ENCODE measurements around the gene SOX13.

SOX13 gene

DNA sequence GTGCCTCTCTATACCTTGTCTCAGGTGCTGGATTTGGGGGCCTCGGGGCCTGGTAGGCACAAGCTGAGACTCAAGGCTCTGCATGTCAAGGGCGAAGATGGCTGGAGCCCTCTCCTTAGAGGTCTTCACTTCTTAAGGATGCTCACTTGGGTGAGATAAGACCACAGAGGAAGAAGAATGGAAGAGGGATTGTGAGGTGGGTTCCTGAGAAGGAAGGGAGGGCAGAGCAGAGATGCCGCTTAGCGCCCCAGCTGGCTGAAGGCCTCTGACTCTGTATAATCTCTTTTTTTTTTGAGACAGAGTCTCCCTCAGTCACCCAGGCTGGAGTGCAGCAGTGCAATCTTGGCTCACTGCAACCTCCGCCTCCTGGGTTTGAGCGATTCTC, 32.2 kb downstream of the SOX13 start:
- Histone ChIP-seq H4K20me1 (no peaks in the 10 kb centered on the region), H3K36me3 (no peaks in the 10 kb centered on the region), H3K27me3 (no peaks in the 10 kb centered on the region), H3K4me1 (peaks cover 43 to 55% (median 50%) of the 10 kb centered on the region in 10 experiments), H3K4me2 (peak overlapping the region; percentile 83 to 96 (median 92)), H3K4me3 (peak overlapping the region in 5 of 10 experiments; percentile 29 to 57 (median 40); a peak in 7 of 20 replicates), H3K9me3 (replicated peaks in 1 of 11) (no peaks in the 10 kb centered on the region), H3K27ac (peak overlapping the region in 10 of 11 experiments; percentile 67 to 93 (median 88); a peak in 20 of 22 replicates), H3K9ac (peak overlapping the region in 9 of 11 experiments; percentile 47 to 79 (median 72); a peak in 15 of 22 replicates)
- TF ChIP-seq Cebpa-rat (IDR thresholded peaks at IDR 0.05) = no peak

DNA sequence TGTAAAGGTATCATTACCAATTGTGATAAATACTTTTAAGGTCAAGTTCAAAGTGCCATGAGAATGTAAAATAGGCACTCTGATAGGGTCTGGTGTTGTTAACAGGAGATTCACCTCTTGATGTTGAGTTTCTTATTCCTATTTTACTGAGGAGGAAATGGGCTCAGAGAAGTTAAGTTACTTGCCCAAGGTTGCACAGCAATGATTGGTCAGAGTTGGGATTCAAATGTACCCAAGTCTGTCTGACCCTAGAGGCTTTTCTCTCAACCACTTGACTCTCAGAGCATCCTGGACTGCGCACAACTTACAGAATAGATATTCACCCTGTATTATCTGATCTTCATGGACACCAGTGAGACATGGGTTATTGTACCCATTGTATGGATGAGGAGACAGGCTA, 33.9 kb downstream of the SOX13 start:
- Histone ChIP-seq H3K27ac (no peak overlapping the region), H3K27me3 (no peaks in the 10 kb centered on the region), H3K36me3 (no peaks in the 10 kb centered on the region), H3K4me2 (no peak overlapping the region), H3K9me3 (replicated peaks in 1 of 11) (no peaks in the 10 kb centered on the region), H4K20me1 (no peaks in the 10 kb centered on the region), H3K4me1 (peaks cover 41 to 54% (median 48%) of the 10 kb centered on the region in 10 experiments), H3K9ac (no peak overlapping the region), H3K4me3 (no peak overlapping the region)
- no peak for TF ChIP-seq Cebpa-rat (IDR thresholded peaks at IDR 0.05)

DNA sequence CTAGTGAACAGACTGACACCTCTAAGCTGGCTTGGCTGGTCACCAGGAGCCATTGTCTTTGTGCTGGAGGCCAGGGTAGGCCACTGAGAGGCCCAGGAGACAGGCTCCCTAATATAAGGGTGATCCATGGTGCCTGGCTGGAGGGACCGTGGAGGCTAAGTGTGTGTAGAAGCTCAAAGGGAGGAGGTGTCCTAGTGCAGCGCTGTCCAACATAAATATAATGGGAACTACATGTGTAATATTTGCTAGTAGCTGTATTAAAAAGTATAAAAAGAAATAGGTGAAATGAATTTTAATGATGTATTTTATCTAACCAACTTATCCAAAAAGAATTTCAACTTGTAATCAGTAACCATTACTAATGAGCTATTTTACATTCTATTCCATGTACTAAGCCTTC, 35.0 kb downstream of the SOX13 start:
- Histone ChIP-seq H3K36me3 (no peaks in the 10 kb centered on the region), H3K4me3 (no peak overlapping the region), H3K9me3 (replicated peaks in 1 of 11) (no peaks in the 10 kb centered on the region), H3K9ac (no peak overlapping the region), H3K27me3 (no peaks in the 10 kb centered on the region), H3K27ac (no peak overlapping the region), H3K4me2 (no peak overlapping the region), H4K20me1 (no peaks in the 10 kb centered on the region), H3K4me1 (peaks cover 33 to 48% (median 41%) of the 10 kb centered on the region in 10 experiments)
- no peak for TF ChIP-seq Cebpa-rat (IDR thresholded peaks at IDR 0.05)

GRCh38 chr1:204108312-204109141, 35.6 kb downstream of the SOX13 start:
- no peaks in the 10 kb centered on the region for H3K9me3 ChIP-seq (replicated peaks in 1 of 11)
- no peak overlapping the region for H3K27ac ChIP-seq
- no peak overlapping the region for H3K4me2 ChIP-seq
- TF ChIP-seq Cebpa-rat (IDR thresholded peaks at IDR 0.05) = no peak
- H3K9ac ChIP-seq = no peak overlapping the region
- H3K4me1 ChIP-seq = peaks cover 33 to 48% (median 41%) of the 10 kb centered on the region in 10 experiments
- no peaks in the 10 kb centered on the region for H4K20me1 ChIP-seq
- H3K36me3 ChIP-seq = no peaks in the 10 kb centered on the region
- H3K27me3 ChIP-seq = no peaks in the 10 kb centered on the region
- H3K4me3 ChIP-seq = no peak overlapping the region

DNA sequence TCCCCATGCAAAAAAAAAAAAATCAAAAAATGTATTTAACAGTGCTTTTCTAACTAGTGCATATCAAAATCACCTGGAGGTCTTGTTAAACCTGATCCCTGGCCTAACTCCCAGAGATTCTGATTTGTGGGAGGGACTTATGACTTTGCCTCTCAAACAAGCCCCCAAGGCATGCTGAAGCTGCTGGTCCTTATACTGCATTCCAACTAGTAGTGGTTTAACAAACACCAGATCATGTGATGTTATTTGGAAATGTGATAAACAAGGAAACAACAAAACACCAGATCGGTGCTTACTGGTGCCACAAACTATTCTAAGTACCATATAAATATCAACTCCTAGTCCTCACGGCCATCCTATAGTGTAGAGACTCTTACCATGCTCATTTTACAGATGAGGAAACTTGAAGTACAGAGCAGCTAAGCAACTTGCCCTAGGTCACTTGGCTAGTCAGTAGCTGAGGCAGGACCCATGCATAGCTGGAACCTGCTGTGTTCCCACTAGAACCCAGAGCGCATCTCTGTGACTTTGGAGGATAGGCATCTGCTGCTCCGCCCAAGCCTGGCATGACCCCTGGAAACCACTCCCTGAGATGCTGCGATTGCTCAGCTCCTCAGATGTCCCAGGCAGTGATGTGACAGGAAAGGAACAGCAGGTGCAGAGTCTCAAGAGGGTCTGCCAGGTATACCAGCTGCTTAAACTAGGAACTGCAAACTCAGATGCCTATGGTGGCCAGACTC, 38.1 kb downstream of the SOX13 start:
- Histone ChIP-seq H3K9ac (no peak overlapping the region), H3K4me3 (no peak overlapping the region), H3K4me1 (peaks cover 34 to 48% (median 41%) of the 10 kb centered on the region in 10 experiments), H3K9me3 (replicated peaks in 1 of 11) (no peaks in the 10 kb centered on the region), H3K4me2 (peak overlapping the region in 3 of 11 experiments; percentile 3 to 15 (median 15); a peak in 1 of 22 replicates), H4K20me1 (peaks cover 0 to 7% (median 0%) of the 10 kb centered on the region in 11 experiments; a peak in 2 of 22 replicates), H3K27ac (no peak overlapping the region), H3K36me3 (no peaks in the 10 kb centered on the region), H3K27me3 (no peaks in the 10 kb centered on the region)
- TF ChIP-seq Cebpa-rat (IDR thresholded peaks at IDR 0.05) = no peak

DNA sequence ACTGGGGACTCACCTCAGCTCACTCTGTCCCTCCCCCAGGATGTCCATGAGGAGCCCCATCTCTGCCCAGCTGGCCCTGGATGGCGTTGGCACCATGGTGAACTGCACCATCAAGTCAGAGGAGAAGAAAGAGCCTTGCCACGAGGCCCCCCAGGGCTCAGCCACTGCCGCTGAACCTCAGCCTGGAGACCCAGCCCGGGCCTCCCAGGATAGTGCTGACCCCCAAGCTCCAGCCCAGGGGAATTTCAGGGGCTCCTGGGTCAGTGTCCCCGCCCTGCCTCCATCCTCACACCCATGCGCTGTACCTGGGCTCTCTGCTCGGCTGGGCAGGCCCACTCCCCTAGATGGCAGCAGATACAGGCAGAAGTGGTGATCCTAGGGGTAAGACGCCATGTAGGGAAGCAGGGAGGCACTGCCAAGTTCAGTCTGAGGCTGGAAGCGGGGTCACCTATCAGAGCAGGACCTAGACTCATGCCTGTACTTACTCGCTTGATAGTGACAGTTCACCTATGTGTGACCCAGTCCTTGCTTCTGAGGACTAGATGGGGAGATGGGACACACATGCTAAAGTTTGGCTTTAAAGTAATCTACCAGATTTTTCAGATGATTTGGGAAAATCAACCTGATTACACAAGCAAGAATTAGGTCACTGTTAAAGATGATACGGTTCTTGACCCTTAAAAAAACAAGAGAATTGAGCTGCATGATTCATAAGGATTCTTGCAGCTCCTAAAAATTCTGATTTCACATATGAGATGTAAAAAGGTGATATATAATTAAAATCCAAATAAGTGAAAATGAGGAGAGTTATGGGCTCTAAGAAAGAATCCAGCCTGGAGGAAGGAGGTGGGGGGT, 40.2 kb downstream of the SOX13 start:
- TF ChIP-seq Cebpa-rat (IDR thresholded peaks at IDR 0.05) = no peak
- Histone ChIP-seq H3K9ac (peak overlapping the region in 1 of 11 experiments; percentile 51; a peak in 1 of 22 replicates), H3K4me3 (no peak overlapping the region)

DNA sequence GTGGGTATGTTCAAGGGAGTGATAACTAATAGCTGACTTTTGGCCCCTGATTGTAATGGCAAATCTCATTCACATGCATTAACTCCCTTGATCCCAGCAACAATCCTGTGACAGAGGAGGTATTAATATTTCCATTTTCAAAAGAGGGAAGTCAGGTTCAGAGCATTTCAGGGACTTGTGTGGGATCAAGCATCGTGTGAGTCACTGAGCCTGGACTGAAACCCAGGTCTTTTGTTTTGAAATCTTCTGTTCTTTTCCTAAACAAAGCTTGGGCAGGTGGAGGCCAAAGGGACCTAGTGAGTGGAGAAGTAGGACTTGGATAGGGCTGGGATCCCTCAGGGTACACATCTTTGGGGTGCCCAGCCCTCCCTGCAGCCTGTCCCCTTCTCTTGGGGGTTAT, 41.0 kb downstream of the SOX13 start:
- Histone ChIP-seq H3K36me3 (no peaks in the 10 kb centered on the region), H3K9me3 (replicated peaks in 1 of 11) (no peaks in the 10 kb centered on the region), H3K27me3 (no peaks in the 10 kb centered on the region), H3K27ac (peak overlapping the region in 9 of 11 experiments; percentile 17 to 82 (median 63); a peak in 15 of 22 replicates), H3K9ac (peak overlapping the region in 5 of 11 experiments; percentile 7 to 51 (median 50); a peak in 9 of 22 replicates), H3K4me1 (peaks cover 32 to 58% (median 51%) of the 10 kb centered on the region in 10 experiments), H3K4me2 (peak overlapping the region; percentile 69 to 96 (median 87)), H4K20me1 (peaks cover 0 to 16% (median 0%) of the 10 kb centered on the region in 11 experiments; a peak in 2 of 22 replicates), H3K4me3 (no peak overlapping the region)
- no peak for TF ChIP-seq Cebpa-rat (IDR thresholded peaks at IDR 0.05)

More for the DNA sequence above, 40.2 kb downstream of the SOX13 start:
- Histone ChIP-seq H4K20me1 (peaks cover 0 to 16% (median 0%) of the 10 kb centered on the region in 11 experiments; a peak in 2 of 22 replicates), H3K4me2 (peak overlapping the region; percentile 69 to 96 (median 87)), H3K9me3 (replicated peaks in 1 of 11) (no peaks in the 10 kb centered on the region), H3K27me3 (no peaks in the 10 kb centered on the region), H3K4me1 (peaks cover 32 to 58% (median 51%) of the 10 kb centered on the region in 10 experiments), H3K27ac (peak overlapping the region in 3 of 11 experiments; percentile 8 to 80 (median 70); a peak in 3 of 22 replicates), H3K36me3 (no peaks in the 10 kb centered on the region)

GRCh38 chr1:204114606-204115005, 41.7 kb downstream of the SOX13 start:
- H3K9me3 ChIP-seq (replicated peaks in 1 of 11) = no peaks in the 10 kb centered on the region
- no peaks in the 10 kb centered on the region for H3K27me3 ChIP-seq
- peak overlapping the region in 7 of 11 experiments; percentile 1 to 51 (median 39); a peak in 9 of 22 replicates for H3K9ac ChIP-seq
- no peak for TF ChIP-seq Cebpa-rat (IDR thresholded peaks at IDR 0.05)
- H3K4me2 ChIP-seq = peak overlapping the region; percentile 69 to 96 (median 87)
- H4K20me1 ChIP-seq = peaks cover 0 to 16% (median 0%) of the 10 kb centered on the region in 11 experiments; a peak in 2 of 22 replicates
- H3K4me1 ChIP-seq = peaks cover 32 to 58% (median 51%) of the 10 kb centered on the region in 10 experiments
- H3K36me3 ChIP-seq = no peaks in the 10 kb centered on the region
- H3K4me3 ChIP-seq = peak overlapping the region in 2 of 10 experiments; percentile 13 to 27; a peak in 2 of 20 replicates
- H3K27ac ChIP-seq = peak overlapping the region in 10 of 11 experiments; percentile 19 to 82 (median 59); a peak in 18 of 22 replicates

All from BLaER1 treated with 17β-estradiol and CSF1 and Interleukin-3, amounts not matched to agents 10 nM and 100 nM (cell line).